Measurements from ENCODE around the gene GIT1.
"Not testable (repeated sequence)": the region's sequence is repeated elsewhere in the genome, so short reads cannot be mapped to it uniquely, and the experiment has no call there.

Gene GIT1

GRCh38 chr17:29567554-29568330 is 21.7 kb downstream of the GIT1 start:
- DNase-seq (ENCODE audit: low spot score), result peak; percentile 92

- no peak for DNase-seq (ENCODE audit: low spot score)
Measured at GRCh38 chr17:29567304-29567553, 22.2 kb downstream of the GIT1 start.

- peak; percentile 94 for DNase-seq (ENCODE audit: low spot score)
Measured at GRCh38 chr17:29566473-29567303, 22.8 kb downstream of the GIT1 start, which contains the start of gene ABHD15. Gene ABHD15 (minus strand): TSS chr17:29567037. CDS start chr17:29566966, 71 bp downstream.

GRCh38 chr17:29565643-29566472 is 23.6 kb downstream of the GIT1 start:
- peak; percentile 72 for DNase-seq (ENCODE audit: low spot score)

- DNase-seq (ENCODE audit: low spot score), result no peak
Measured at GRCh38 chr17:29563816-29564215, 25.6 kb downstream of the GIT1 start.

- DNase-seq (ENCODE audit: low spot score), result no peak
Measured at GRCh38 chr17:29562615-29563014, 26.8 kb downstream of the GIT1 start.

- DNase-seq (ENCODE audit: low spot score), result no peak
Measured at GRCh38 chr17:29561554-29562517, 27.6 kb downstream of the GIT1 start.

- DNase-seq (ENCODE audit: low spot score), result no peak
Measured at GRCh38 chr17:29560316-29560715, 29.1 kb downstream of the GIT1 start.

GRCh38 chr17:29559640-29560039 is 29.8 kb downstream of the GIT1 start:
- no peak for DNase-seq (ENCODE audit: low spot score)

- DNase-seq (ENCODE audit: low spot score), result not testable (repeated sequence)
Measured at GRCh38 chr17:29558139-29558538, 31.3 kb downstream of the GIT1 start.

- no peak for DNase-seq (ENCODE audit: low spot score)
Measured at GRCh38 chr17:29557739-29558116, 31.7 kb downstream of the GIT1 start.

GRCh38 chr17:29557085-29557738 is 32.2 kb downstream of the GIT1 start:
- no peak for DNase-seq (ENCODE audit: low spot score)

GRCh38 chr17:29555840-29556239 is 33.6 kb downstream of the GIT1 start:
- DNase-seq (ENCODE audit: low spot score), result peak; percentile 76

- no peak for DNase-seq (ENCODE audit: low spot score)
Measured at GRCh38 chr17:29549177-29549923, 40.1 kb downstream of the GIT1 start.

- no peak for DNase-seq (ENCODE audit: low spot score)
Measured at GRCh38 chr17:29546830-29547229, 42.6 kb downstream of the GIT1 start.

- no peak for DNase-seq (ENCODE audit: low spot score)
Measured at GRCh38 chr17:29546085-29546484, 43.4 kb downstream of the GIT1 start.

GRCh38 chr17:29544066-29544465 is 45.4 kb downstream of the GIT1 start:
- no peak for DNase-seq (ENCODE audit: low spot score)

GRCh38 chr17:29533976-29534375 is 55.5 kb downstream of the GIT1 start:
- no peak for DNase-seq (ENCODE audit: low spot score)

- no peak for DNase-seq (ENCODE audit: low spot score)
Measured at GRCh38 chr17:29526322-29526721, 63.1 kb downstream of the GIT1 start.

GRCh38 chr17:29524692-29525091 is 64.8 kb downstream of the GIT1 start:
- DNase-seq (ENCODE audit: low spot score), result no peak

Measured in HuH-7.5 (cell line).